ENCODE measurements around the gene NAT14. TPM values are rescaled to one million over a fixed set of nuclear protein-coding genes. Genes with fewer than 3 reads are reported as not detected.

The NAT14 gene
- polyA plus RNA-seq, 3 donors from 2014 or later, result 2.7 to 4.8 TPM; not detected in 1

DNA sequence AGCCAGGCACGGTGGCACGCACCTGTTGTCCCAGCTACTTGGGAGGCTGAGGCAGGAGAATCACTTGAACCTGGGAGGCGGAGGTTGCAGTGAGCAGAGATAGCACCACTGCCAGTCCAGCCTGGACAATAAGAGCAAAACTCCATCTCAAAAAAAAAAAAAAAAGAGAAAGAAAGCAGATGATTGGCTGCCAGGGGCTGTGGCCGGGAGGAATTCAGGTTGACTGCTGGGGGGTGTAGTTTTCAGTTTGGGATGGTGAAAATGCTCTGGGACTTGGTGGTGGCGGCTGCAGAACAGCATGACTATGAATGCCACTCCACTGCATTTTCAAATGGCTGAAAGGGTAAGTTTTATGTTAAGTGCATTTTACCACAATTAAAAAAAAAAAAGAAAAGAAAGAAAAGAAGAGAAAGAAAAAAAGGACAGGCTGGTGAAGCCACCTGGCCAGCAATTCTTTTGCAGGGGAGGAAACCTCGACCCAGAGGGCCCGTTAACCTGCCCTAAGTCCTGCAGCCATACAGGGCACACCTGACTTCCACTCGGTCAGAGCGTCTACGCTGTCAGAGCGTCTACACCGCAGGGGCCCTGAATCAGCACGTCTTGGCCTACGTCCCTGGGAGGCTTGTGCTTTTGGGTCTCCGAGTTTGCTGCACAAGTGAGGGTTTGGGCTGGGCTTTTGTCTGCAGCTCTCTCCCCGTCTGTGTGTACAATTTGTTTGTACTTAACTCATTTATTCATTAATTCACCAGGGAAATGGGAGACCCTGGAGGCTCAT lies 27.1 kb upstream of the NAT14 start:
- Mint-ChIP-seq H3K36me3 (peaks cover 0 to 10% (median 6%) of the 10 kb centered on the region in 3 donors), H3K9me3 (no peaks in the 10 kb centered on the region), H3K4me3 (no peak overlapping the region), H3K4me1 (peaks cover 24 to 25% of the 10 kb centered on the region in 2 donors), H3K27me3 (ENCODE audit: low read depth in 3 of 3) (peaks cover 10 to 12% (median 10%) of the 10 kb centered on the region in 3 donors), H3K27ac (no peak overlapping the region)
- DNase-seq, result no peak

- peak overlapping the region in 3 of 6 donors; percentile 6 to 49 (median 17) for H3K27ac Mint-ChIP-seq
- no peaks in the 10 kb centered on the region for H3K36me3 Mint-ChIP-seq
- no peaks in the 10 kb centered on the region for H3K9me3 Mint-ChIP-seq
- peaks cover 19 to 25% of the 10 kb centered on the region in 2 donors for H3K4me1 Mint-ChIP-seq
- DNase-seq, result no peak
- H3K4me3 Mint-ChIP-seq, result peak overlapping the region in 2 of 5 donors; percentile 90 to 92
- peaks cover 4 to 9% (median 8%) of the 10 kb centered on the region in 3 donors for H3K27me3 Mint-ChIP-seq (ENCODE audit: low read depth in 3 of 3)
Measured at GRCh38 chr19:55459551-55459949, 25.4 kb upstream of the NAT14 start.

DNA sequence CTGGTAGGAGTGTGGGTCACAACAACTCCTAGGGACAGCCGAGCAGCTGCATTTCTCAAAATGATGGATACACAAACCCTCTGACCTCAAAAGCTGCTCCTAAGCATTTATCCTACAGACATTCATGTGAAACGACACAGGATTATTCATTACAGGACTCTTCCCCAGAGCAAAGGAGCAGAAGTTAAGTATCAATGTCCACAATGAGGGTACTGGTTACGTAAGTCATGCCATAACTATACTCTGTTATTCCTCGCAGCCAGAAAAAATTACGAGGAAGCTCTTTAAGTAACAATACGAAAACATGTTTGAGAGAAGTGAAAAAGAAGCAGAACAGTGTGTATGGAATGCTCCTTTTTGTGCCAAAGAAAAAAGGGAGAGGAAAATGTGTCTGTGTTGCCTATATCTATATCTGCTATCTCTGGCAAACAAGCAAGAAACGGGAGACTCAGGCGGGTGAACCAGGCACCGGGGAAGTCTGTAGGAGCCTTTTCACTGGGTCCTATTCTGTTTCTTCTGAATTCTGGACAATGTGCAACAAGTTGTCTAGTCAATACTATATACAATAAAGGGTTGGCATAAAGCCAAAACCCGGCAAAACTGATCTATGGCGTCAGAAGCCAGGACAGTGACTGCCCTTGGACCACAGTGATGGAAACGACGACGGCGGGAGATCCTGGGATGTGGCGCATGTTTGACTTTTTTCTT lies 24.9 kb upstream of the NAT14 start:
- Mint-ChIP-seq H3K4me1 (peaks cover 19 to 25% of the 10 kb centered on the region in 2 donors), H3K36me3 (no peaks in the 10 kb centered on the region), H3K9me3 (no peaks in the 10 kb centered on the region), H3K27me3 (ENCODE audit: low read depth in 3 of 3) (peaks cover 4 to 9% (median 8%) of the 10 kb centered on the region in 3 donors), H3K4me3 (peak overlapping the region; percentile 82 to 93 (median 90)), H3K27ac (peak overlapping the region; percentile 6 to 75 (median 62))
- DNase-seq, result no peak

GRCh38 chr19:55460670-55461258 lies 24.2 kb upstream of the NAT14 start:
- Mint-ChIP-seq H3K27ac (peak overlapping the region; percentile 84 to 95 (median 89)), H3K36me3 (no peaks in the 10 kb centered on the region), H3K4me3 (peak overlapping the region; percentile 82 to 93 (median 90)), H3K9me3 (no peaks in the 10 kb centered on the region), H3K27me3 (ENCODE audit: low read depth in 3 of 3) (peaks cover 4 to 9% (median 8%) of the 10 kb centered on the region in 3 donors), H3K4me1 (peaks cover 19 to 25% of the 10 kb centered on the region in 2 donors)
- peak in 1 of 3 donors; percentile 24 for DNase-seq

GRCh38 chr19:55461259-55461973 lies 23.6 kb upstream of the NAT14 start, which contains the start of gene ISOC2:
Gene ISOC2, minus strand, starts transcription at chr19:55461642. Its CDS starts 5,156 bp downstream, at chr19:55456486.
- H3K4me3 Mint-ChIP-seq, result peak within 1 kb of the TSS; percentile 82 to 93 (median 90)
- H3K4me1 Mint-ChIP-seq, result peaks cover 19 to 25% of the 10 kb centered on the region in 2 donors
- peaks cover 6 to 9% (median 8%) of the 10 kb centered on the region in 3 donors for H3K27me3 Mint-ChIP-seq (ENCODE audit: low read depth in 3 of 3)
- peak within 1 kb of the TSS; percentile 84 to 95 (median 89) for H3K27ac Mint-ChIP-seq
- no peaks in the 10 kb centered on the region for H3K9me3 Mint-ChIP-seq
- peak; percentile 100 for DNase-seq
- H3K36me3 Mint-ChIP-seq, result no peaks in the 10 kb centered on the region

DNA sequence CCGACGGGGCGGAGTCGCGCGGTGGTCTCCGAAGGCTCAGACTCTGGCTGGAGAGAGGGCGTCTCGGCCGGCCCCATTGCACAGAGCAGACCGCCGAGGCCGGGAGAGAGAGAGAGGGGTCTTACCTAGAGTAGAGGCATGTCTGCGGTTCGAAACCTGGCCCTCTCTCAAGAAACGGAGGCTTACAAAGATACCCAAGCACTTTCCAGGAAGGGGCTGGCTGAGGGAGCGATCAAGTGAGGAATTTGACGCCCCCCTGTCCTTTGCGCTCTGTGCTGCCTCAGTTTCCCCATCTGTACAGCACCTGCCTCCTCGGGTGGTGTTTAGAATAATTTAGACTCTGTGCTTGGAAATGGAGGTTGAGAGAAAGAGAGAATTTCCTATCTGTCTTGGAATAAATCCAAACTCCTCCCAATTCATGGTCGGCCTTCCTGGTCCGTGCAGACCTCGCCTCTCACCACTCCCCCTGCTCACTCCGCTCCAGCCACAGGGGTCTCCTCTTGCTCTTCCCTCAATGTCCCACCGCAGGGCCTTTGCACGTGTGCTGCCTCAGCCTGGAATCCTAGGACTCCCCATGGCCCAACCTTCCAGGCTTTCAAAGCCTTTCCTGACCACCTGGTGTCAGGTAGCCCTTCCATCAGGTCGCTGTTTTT lies 22.9 kb upstream of the NAT14 start:
- no peaks in the 10 kb centered on the region for H3K9me3 Mint-ChIP-seq
- H3K27ac Mint-ChIP-seq, result peak overlapping the region; percentile 84 to 95 (median 89)
- H3K4me3 Mint-ChIP-seq, result peak overlapping the region; percentile 82 to 93 (median 90)
- DNase-seq, result no peak
- H3K36me3 Mint-ChIP-seq, result no peaks in the 10 kb centered on the region
- peaks cover 6 to 9% (median 8%) of the 10 kb centered on the region in 3 donors for H3K27me3 Mint-ChIP-seq (ENCODE audit: low read depth in 3 of 3)
- H3K4me1 Mint-ChIP-seq, result peaks cover 19 to 25% of the 10 kb centered on the region in 2 donors

GRCh38 chr19:55462722-55463121 lies 22.3 kb upstream of the NAT14 start:
- Mint-ChIP-seq H3K36me3 (no peaks in the 10 kb centered on the region), H3K4me1 (peaks cover 19 to 25% of the 10 kb centered on the region in 2 donors), H3K27me3 (ENCODE audit: low read depth in 3 of 3) (peaks cover 8 to 9% (median 8%) of the 10 kb centered on the region in 3 donors), H3K27ac (peak overlapping the region in 3 of 6 donors; percentile 45 to 95 (median 94)), H3K9me3 (no peaks in the 10 kb centered on the region), H3K4me3 (peak overlapping the region; percentile 38 to 93 (median 90))
- DNase-seq, result no peak

DNA sequence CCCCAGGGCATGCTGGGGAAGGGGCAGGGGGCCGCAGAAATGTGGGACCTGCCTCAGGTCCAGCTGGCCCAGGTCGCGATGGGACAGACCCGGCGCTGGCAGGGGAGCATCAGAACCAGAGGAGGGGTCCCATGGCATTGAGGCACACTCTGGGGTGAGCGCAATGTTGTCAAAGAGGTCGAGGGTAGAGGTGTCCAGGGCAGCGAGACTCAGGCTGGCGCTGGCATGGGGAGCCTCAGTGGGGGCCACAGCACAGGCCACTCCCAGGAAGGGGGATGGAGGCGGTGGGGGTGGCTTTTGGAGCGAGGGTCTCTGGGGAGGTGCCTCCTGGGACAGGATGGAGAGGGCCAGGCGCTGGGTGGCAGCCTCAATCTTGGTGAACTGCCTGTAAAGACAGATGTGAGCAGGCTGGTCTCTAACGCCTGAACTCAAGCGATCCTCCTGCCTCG lies 21.4 kb upstream of the NAT14 start:
- H3K27me3 Mint-ChIP-seq (ENCODE audit: low read depth in 3 of 3), result peaks cover 8 to 9% (median 8%) of the 10 kb centered on the region in 3 donors
- peaks cover 20 to 25% of the 10 kb centered on the region in 2 donors for H3K4me1 Mint-ChIP-seq
- H3K36me3 Mint-ChIP-seq, result no peaks in the 10 kb centered on the region
- no peaks in the 10 kb centered on the region for H3K9me3 Mint-ChIP-seq
- no peak for DNase-seq
- peak overlapping the region in 2 of 5 donors; percentile 21 to 49 for H3K4me3 Mint-ChIP-seq
- H3K27ac Mint-ChIP-seq, result no peak overlapping the region

- no peak overlapping the region for H3K27ac Mint-ChIP-seq
- peaks cover 8 to 9% (median 8%) of the 10 kb centered on the region in 3 donors for H3K27me3 Mint-ChIP-seq (ENCODE audit: low read depth in 3 of 3)
- no peak for DNase-seq
- H3K36me3 Mint-ChIP-seq, result no peaks in the 10 kb centered on the region
- no peaks in the 10 kb centered on the region for H3K9me3 Mint-ChIP-seq
- peak overlapping the region in 1 of 5 donors; percentile 49 for H3K4me3 Mint-ChIP-seq
- peaks cover 20 to 25% of the 10 kb centered on the region in 2 donors for H3K4me1 Mint-ChIP-seq
Measured at GRCh38 chr19:55464039-55464661, 20.8 kb upstream of the NAT14 start.

GRCh38 chr19:55464662-55465054 lies 20.3 kb upstream of the NAT14 start, which contains the start of gene C19orf85:
Gene C19orf85, minus strand, starts transcription at chr19:55464751. Its CDS starts 197 bp downstream, at chr19:55464554.
- H3K4me3 Mint-ChIP-seq, result peak within 1 kb of the TSS in 2 of 5 donors; percentile 21 to 49
- peaks cover 8 to 9% (median 8%) of the 10 kb centered on the region in 3 donors for H3K27me3 Mint-ChIP-seq (ENCODE audit: low read depth in 3 of 3)
- H3K27ac Mint-ChIP-seq, result no peak within 1 kb of the TSS

GRCh38 chr19:55465460-55466240 lies 19.3 kb upstream of the NAT14 start:
- Mint-ChIP-seq H3K36me3 (no peaks in the 10 kb centered on the region), H3K9me3 (no peaks in the 10 kb centered on the region), H3K4me3 (no peak overlapping the region), H3K27me3 (ENCODE audit: low read depth in 3 of 3) (peaks cover 8 to 9% (median 8%) of the 10 kb centered on the region in 3 donors), H3K4me1 (peaks cover 16% of the 10 kb centered on the region in 2 donors), H3K27ac (no peak overlapping the region)
- DNase-seq, result no peak

More at GRCh38 chr19:55464662-55465054, 20.3 kb upstream of the NAT14 start, which contains the start of gene C19orf85:
- DNase-seq, result no peak
- H3K9me3 Mint-ChIP-seq, result no peaks in the 10 kb centered on the region
- peaks cover 20 to 25% of the 10 kb centered on the region in 2 donors for H3K4me1 Mint-ChIP-seq
- no peaks in the 10 kb centered on the region for H3K36me3 Mint-ChIP-seq

Measured in immature natural killer cell (primary cell).